Activated CD8-positive, alpha-beta memory T cell treated with anti-CD3 and anti-CD28 coated beads, Interleukin-2, amount 50 U/mL, for 4 hours (primary cell): Measurements from ENCODE around the gene LPCAT1.

ENCODE experiments used
- DNase-seq: peaks from one replicate; pipeline ENCODE4 v3.0.0-alpha.2; 2020

LPCAT1 gene

DNA sequence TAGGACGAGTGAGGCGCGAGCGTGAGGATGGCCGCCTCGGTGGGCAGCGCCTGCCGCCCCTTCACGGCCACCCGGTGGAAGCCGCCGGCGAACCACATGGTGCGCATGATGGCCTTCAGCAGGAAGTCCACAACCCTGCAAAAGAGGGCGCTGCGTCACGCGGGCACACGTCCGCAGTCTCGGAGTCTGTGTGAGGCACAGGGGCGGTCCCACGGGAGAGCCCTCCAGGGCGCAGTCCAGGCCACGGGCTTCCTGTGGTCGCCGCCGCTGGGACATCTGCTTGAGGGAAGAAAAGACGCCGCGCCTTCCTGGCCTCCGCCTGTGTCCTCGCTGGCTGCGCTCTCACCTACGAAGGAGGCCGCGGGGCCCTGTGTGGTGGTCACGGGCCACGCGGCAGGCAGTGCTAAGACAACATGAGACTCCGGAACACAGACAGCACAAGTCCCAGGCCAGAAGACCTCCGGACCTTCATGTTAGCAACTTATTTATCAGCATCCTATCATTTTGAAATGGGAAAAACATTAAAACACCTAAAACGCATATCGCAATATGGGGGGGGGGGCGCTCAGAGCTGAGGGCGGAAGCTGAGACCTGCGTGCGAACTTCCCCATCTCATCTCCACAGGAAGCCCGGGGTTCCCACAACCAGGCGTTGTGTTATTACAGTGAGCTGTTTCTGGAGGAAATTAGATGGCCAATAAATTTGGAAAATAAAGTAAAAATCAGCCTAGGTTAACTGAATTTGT is 28.8 kb downstream of the LPCAT1 start:
- DNase-seq, result peak; percentile 48

DNA sequence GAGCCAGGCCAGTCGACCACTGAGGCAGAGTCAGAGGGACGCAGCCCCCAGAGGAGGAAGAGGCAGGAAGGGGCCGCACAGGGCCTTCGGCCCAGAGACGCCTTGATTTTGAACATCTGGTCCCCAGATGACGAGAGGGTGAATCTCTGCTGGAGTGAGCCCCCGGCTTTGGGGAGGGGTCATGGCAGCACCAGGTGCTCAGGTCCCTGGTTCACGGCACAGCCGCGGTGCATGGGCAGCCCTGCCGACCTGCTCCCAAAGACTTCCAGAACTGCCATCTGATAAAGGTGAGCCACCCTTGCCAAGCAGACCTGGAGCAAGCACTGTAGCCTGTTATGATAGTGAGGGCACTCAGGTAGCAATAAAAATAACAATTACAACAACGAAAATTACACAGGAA is 29.8 kb downstream of the LPCAT1 start:
- DNase-seq, result no peak

DNA sequence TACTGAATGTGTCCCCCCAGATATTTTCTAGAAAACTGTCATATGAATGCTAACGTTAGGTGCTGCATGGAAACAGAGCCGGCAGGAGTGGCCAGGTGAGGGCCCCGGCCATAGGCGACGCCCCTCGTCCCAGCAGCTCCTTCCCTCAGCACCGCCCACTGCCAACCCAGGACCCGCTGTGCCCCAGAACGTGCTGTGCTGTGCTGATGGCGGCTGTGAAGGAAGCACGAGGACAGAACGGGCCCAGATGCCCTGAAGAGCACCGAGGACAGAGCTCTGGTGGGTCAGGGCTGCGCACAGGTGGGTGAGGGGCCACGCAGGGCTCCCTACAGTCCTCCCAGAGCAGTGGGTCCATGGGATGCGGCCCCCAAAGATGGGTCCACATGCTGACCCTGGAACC is 30.3 kb downstream of the LPCAT1 start:
- no peak for DNase-seq

DNA sequence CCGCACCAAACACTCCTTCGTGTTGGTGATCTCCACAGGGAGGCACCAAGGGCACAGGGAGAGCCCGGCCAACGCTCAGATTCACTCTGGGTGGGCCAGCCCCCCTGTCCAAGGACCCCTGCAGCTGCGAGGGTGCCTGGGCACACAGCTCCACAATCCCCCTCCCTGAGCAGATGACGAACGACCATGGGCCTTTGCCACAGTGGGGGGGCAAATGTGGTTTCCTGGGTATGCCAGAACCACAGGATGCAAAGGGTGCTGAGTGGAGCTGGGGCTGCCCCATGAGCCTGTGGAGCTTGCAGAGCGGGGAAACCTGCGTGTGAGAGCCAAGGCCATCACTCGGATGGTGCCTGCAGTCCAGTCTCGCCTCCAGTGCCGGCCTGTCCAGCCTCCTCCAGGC is 31.0 kb downstream of the LPCAT1 start:
- no peak for DNase-seq

DNA sequence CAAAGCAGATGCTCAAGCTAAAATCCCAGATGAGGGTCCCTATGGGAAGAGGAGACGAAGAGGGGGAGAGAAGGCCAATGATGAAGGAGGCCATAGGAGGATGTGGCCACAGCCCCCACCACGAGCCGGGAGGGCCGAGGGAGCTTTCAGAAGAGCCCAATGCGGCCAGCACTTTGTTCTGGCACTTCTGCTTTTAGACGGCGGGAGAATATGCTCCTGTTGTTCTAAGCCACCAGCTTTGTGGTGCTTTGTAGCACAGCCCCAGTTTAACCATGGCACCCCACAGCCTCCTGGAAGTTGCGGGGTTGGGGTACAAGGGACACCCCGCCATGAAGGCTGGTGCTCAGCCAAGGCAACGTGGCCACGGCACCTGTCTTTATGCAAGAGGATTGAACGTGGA is 33.4 kb downstream of the LPCAT1 start:
- no peak for DNase-seq

DNA sequence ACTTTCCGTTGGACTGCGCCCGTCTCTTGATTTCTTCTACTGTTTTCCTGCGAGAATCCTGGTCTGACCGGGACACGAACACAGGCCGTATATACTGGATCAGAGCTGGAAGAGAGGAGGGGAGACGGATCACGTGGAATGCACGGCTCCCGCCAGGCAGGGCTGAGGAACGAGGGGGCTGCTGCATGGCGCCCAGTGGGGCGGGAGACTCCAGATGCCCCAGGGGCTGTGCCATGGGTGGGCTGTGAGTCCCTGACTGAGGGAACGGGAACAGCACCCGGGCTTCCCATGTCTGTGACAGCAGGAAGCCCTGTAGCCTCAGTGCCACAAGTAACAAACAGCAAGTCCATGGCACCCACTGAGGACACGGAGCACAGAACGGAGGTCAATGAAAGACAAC is 34.0 kb downstream of the LPCAT1 start:
- no peak for DNase-seq

DNA sequence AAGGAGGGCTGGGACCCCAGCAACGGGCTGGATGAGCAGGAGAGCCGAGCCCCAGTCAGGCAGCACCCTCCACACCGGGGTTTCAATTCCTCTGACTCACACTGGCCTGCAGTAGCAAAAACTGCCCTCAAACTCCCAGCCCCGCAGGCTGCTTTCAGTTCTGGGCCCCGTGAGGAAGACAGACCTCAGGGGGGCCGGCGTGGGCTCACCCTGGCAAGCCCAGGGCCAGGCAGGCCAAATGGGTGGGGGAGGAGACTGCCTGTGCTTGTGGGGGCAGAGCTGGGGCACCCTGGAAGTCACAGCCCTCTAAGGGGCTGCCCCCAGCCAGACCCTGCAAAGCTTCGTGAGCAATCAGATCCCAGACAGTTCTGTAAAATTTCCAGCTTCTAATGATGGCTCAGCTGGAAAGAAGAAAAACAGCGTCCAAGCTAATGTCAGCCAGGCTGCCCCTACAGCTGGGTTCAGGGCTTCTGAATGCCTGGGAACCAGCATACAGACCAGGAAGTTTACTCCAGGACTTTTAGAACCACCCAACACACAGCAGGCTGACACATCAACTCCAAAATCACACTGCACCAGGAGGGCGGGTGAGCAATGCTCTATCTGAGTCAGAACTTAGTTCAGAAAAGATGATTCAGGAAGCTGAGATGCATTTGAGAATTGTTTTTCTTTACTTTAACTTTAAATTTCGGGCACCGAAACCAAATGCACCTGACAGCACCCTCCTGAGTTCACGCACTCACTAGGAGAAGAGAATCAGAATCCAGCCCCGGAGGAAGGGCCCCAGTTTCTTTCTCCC is 34.7 kb downstream of the LPCAT1 start:
- peak; percentile 43 for DNase-seq

DNA sequence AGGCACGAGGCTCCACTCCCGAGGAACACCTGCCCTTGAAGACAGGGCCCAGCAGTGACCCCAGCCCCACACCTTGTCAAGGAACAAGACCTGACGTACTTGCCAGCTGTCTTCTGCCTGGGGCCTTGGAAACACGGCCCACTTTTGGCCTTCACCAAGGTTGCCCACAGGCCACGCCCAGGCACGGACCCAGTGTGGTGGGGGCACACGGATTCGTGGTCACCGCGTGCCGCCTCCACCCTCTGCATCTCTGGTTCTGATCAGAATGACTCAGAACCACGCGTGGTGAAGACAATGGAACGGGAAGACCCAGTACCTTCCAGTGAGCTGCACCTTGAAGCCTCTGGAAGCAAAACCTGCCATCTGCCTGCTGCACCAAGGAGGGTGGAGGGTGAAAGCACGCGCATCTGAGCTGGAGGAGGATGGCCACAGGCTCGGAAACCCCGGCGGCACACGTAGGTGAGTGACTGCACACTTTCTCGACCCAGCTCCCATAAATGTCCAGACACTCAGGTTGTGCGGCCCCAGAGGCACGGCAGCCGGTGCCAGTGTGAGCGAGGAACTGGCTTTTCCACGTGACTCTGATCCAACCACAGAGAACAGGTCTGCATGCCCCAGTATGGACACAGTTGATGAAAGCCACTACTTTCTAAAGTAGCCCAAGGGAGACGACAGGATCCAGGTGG is 36.5 kb downstream of the LPCAT1 start:
- DNase-seq, result no peak

DNA sequence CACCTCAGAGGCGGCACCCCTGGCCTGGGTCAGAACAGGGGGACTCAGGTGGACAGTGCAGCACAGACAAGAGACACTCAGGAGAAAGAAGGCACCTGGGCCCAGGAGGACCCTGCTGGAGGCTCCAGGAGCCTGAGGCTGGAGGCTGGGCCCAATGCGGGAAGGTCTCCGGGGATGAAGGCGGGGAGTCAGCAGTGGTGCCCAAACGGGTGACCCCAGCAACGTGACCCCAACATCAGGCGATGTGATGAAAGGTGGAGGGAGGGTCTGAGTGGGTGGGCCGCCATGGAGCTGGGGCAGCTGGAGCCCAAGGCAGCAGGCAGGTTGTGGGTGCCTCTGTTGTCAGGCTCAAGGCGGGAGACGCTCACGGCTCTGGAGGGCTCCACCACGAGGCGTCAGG is 37.5 kb downstream of the LPCAT1 start:
- DNase-seq, result no peak

DNA sequence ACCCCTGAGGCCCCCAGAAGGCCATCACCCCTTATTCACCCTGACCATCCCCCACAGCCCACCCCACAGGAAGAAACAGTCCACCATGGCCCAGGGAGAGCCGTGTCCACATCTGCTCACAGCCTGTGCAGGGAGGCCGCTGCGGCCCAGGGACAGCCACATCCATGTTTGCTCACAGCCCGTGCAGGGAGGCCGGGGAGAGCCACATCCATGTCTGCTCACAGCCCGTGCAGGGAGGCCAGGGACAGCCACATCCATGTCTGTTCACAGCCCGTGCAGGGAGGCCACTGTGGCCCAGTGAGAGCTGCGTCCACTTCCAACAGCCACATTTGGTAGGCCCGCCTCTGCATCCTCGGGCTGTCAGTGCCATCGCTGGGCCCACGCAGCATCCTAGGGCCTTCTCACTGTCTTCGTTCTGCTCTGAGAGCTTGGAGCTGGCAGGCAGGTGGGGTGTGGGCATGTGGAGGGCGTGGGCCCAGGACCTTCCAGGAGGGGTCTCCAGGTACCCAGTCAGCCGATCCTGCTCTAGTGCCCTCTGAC is 38.1 kb downstream of the LPCAT1 start:
- no peak for DNase-seq

DNA sequence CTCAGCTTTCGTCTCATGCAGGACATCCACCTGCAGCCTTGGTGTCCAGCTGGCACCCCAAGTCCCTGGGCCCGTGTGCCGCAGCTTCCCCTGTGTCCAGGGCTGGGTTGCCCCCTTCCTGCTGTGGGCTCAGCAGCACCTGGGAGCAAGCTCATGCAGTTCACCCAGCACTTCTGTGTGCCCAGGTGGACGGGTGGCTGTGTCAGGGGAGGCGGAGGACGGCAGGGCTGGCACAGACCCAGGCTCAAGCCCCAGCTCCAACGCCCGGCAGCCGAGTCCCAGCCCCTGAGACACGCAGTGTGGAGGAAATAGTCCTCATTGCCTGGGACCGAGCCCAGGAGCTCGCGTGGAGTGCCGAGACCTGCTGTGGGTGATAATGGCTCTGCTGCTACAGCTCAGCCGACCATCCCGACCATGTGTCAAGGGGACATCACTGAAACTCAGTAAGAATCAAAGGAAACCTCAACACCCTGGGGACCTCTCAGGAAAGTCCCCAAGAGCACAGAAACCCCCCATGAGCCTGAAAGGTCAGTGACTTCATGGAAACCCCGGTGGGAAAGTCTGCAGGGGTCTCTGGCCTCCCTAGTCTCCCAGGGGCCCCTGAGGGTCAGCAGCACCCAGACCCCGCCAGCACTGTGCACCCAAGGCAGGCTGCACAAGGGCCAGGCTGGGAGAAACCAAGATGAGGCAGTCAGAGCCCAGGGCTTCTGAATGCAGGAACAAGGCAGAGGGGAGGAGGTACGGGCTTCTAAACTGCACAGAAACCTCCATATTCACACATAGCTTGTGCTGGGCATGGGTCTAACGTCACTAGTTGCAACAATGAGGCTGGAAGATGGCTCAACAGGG is 38.8 kb downstream of the LPCAT1 start:
- DNase-seq, result no peak

DNA sequence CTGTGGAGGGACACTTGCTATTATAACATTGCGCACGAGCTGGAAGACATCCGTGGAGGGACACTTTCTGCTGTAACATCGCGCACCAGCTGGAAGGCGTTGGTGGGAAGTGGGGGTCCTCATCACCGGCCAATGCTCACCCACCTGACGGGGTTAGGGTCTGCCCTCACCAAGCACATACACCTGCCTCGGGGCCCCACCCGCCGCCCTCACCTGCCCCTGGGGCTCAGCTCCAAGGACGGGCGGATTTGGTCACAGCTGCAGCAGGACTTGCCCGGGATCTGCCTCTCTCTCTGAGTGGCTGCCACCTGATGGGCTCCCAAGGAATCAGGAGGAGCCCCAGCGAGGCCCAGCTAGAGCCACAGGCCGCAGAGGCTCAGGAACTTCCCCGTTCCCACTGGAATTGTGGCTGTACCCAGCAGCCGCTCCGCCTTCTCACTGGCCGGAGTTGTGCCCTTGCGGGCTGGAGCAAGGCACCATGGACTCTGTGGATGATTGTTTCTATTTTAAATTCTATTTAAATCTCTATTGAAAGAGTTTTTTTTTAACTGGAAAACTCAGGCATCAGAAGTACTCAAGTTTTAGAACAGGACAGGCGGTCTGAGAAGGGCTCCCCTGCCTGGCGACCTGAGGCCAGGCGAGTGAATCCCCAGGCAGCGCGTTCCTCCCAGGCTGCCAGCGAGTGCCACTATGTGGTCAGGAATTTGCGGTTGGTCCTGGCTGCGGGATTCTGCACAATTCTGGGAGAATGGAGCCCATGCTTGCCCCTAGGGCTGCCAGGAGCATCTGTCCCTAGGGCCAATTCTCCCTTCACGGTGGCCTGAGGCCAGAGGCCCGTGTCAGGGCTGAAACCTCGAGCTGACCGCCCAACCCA is 39.7 kb downstream of the LPCAT1 start:
- no peak for DNase-seq

DNA sequence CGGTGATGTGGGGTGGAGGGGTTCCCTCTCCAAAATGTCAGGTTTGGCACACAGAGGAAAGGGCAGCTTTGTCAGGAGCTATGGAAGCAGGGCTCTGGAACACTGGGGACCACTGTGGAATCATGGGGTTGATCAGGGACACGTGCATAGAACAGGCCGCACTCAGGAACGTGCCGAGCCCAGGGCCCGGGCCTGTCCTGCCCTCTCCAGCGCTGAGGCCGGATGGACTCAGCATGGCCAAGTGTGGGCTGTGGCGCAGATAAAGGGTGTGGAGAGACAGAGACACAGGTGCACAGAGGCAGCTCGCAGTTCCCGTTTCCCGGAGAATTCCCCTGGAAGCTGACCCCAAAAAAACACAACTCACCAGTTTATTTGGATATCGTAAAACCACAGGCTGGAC is 40.7 kb downstream of the LPCAT1 start:
- DNase-seq, result no peak

DNA sequence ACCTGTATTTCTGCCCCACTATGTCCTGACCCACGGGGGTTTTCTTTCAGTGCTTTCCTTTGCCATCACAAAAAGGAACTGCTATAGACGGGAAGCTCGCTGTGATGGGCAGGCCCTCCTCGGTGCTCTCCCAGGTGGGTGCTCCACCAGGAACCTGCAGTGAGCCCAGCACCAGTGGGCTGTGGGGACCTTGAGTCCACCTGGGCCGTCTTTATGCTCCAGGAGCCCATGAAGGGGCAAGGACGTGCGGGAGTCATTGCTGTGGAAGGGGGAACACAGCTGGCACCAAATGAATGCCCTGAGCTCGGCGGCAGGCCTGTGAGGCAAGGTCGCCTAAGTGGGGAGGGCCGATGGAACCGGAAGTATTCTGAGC is 41.8 kb downstream of the LPCAT1 start:
- DNase-seq, result no peak

DNA sequence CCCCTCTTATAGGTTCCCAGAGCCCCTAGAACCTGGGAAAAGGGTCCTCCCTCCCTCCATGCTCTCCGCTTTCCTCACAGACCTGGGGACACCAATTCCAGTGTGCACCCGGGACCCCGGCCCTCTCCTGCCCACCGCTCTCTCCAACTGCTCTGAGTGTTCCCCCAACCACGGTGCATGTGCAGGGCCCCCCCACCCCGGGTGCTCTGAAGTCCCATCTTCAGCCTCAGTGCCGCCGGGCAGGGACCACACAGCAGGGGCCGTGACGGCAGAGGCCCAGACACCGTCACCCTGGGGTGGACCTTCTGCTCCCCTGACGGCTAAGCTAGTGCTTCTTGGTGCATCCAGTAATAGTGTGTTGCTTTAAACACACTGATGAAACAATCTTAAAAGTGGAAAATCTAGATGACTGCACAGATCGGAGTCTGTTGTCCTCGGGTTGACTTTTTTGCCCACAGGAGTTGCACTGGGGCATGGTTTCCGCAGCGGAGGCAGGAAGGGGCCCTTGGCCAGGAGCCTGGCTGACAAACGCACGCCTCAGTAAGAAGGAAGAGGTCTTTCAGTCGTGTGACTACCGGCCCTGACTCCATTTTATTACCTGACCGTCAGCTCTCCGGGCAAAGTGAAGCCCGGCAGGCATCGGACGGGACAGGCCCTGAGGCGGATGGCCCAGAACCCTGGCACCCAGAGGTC is 42.3 kb downstream of the LPCAT1 start:
- DNase-seq, result no peak

DNA sequence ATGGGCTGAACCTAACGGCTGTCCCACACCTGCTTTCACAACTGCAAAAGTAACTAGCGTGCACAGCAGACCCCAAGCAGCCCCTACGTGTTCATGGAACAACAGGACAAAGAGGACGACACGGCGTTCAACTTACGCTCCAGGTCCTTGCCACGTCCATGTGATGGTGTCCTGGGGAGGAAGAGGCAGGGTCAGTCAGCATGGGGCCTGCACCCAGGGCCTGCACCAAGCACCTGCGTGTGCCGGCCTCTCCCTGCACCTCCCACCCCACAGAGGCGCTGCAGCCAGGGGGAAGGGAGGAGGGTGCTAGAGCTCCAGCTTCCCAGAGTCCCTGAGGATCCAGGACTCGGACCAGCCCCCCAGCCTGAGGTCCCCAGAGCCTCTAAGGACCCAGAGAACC is 43.0 kb downstream of the LPCAT1 start:
- no peak for DNase-seq

DNA sequence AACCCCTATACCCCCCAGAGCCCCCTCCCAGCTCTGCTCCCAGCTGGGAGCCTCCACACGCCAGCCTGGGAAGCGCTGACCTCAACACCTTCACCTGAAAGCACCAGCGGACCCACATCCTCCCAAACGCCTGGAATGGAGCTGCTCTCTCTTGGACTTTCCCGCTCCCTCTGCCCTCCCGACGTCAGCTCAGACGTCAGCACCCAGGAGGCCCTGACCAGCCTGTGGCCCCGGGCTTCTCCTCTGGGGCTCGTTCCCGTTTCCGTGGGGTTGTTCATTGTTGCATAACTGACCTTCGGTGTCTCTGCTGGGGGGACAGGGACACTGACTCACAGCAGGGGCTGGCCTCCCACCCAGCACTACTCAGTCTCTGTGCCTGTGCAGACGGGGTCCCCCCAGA is 43.5 kb downstream of the LPCAT1 start:
- DNase-seq, result no peak

DNA sequence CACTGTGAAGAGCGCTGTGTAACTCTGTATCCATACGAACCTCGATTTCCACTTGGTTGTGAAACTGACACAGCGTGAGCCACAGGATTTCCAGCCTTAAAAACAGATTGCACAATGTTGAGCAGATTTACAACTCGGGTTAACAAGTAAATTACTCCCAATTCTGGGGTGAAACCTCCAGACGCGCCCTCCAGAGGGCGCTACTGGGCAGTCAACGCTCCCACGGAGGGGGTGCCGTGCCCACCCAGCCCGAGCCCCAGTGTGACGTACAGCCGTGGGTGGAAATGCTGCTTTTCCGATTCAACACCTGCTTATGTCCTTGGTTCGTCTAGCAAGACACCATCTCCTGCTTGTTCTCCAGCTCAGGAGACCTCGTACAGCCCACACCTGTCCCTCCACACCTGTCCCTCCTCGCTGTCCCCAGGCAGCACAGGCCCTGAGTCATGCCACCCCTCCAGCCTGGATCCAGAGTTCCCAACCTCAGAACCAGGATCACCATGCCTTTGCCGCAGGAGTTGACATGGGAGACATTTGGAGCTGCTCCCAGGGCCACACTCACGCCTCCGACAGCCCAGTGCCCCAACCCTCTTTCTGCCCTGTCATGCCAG is 44.1 kb downstream of the LPCAT1 start:
- peak; percentile 67 for DNase-seq

DNA sequence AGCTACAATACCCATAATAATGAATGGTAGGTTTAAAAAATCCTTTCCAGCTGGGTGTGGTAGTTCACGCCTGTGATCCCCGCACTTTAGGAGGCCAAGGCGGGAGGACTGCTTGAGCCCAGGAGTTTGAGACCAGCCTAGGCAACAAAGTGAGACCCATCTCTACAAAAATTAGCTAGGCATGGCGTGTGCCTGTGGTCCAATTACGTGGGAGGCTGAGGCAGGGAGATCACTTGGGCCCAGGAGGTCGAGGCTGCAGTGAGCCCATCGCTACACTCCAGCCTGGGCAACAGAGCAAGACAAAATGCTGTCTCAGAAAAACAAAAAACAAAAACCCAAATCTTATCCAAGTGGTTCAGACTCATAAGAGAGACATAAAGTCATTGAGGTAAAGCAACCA is 44.7 kb downstream of the LPCAT1 start:
- no peak for DNase-seq

DNA sequence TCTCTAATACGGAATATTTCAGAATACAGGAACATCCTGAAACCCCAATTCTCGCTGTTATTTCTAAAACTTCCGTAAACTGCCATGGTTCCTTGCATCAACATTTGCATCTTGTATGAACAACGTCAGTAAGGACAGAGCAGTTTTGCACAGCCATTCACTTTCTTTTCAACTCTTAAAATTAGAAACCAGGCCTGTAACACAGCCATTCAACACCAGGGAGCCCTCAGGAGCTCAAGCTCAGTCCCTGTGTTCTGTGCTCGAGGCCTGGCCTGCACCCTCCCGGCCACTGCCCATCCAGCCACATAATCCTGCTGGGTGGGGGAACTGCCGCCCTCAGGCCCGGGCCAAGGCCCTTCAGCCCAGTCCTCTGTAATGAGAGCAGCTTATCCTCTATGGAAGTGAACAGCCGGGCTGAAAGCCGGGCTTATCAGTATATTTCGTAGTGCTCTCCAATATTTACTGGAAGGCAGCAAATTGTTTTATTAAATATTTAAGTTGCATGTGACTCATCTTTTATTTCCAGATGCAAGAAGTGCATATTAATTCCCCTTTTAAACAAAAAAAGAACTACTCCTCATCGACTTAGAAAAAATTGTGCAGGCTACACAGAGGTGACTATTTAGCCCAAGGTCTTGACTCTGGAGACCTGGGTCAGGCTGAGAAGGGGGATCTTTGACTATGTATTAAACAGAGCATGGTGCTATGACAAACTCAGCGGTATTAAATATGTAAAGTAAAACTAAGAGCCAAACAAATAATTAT is 45.3 kb downstream of the LPCAT1 start:
- DNase-seq, result no peak
